SU-DHL-6 (cell line): ENCODE measurements around the gene TBC1D32.

Experiments
- H2AFZ ChIP-seq: fragments of 200-600 bp; sonication (generic); 2 replicates; pipeline ENCODE4 v1.6.1; 2014; ENCODE audit warnings: low read depth, mild to moderate bottlenecking, moderate library complexity, mixed read lengths, antibody characterized with exemption, low read length; ENCODE audit not compliant: severe bottlenecking
- H3F3A ChIP-seq: fragments of 200-600 bp; shearing (Covaris generic); 2 replicates; pipeline ENCODE4 v1.6.0; 2016; ENCODE audit warnings: antibody characterized with exemption, mild to moderate bottlenecking; ENCODE audit not compliant: insufficient read depth
- H3K27ac ChIP-seq: fragments of 200-600 bp; sonication (generic); 2 replicates; pipeline ENCODE4 v1.5.1; 2016; ENCODE audit warnings: low read depth, mild to moderate bottlenecking, low read length, moderate library complexity, mixed read lengths
- H3K27me3 ChIP-seq: fragments of 200-600 bp; sonication (generic), shearing (Covaris generic); 2 replicates; pipeline ENCODE4 v1.6.0; 2014; ENCODE audit warnings: mild to moderate bottlenecking, low read length
- H3K36me3 ChIP-seq: fragments of 200-600 bp; sonication (generic); 2 replicates; pipeline ENCODE4 v1.6.1; 2014; ENCODE audit warnings: mild to moderate bottlenecking, low read length, mixed read lengths
- H3K4me2 ChIP-seq: fragments of 300-600, 200-600 bp; shearing (Covaris generic), sonication (generic); 2 replicates; pipeline ENCODE4 v1.6.0; 2014; ENCODE audit warnings: low read length, low read depth, mild to moderate bottlenecking; ENCODE audit not compliant: poor library complexity, severe bottlenecking
- H3K4me3 ChIP-seq: fragments of 200-600 bp; sonication (generic); 2 replicates; pipeline ENCODE4 v1.5.1; 2014; ENCODE audit warnings: antibody characterized with exemption, low read length, mild to moderate bottlenecking, mixed read lengths; ENCODE audit not compliant: insufficient read depth, poor library complexity, severe bottlenecking
- H3K79me2 ChIP-seq: fragments of 200-600 bp; sonication (generic); 2 replicates; pipeline ENCODE4 v1.6.1; 2014; ENCODE audit warnings: mild to moderate bottlenecking, low read length, moderate library complexity; ENCODE audit not compliant: insufficient read depth
- H3K9ac ChIP-seq: fragments of 200-600 bp; sonication (generic); 2 replicates; pipeline ENCODE4 v1.7.0; 2014; ENCODE audit warnings: mild to moderate bottlenecking, low read length
- H3K9me2 ChIP-seq: fragments of 200-600 bp; sonication (generic); replicated peaks from 2 replicates; pipeline ENCODE4 v1.6.1; 2014; ENCODE audit warnings: low read length; ENCODE audit not compliant: insufficient read depth
- H3K9me3 ChIP-seq: fragments of 200-600 bp; sonication (generic); 2 replicates; pipeline ENCODE4 v1.6.1; 2014; ENCODE audit warnings: low read length, mixed read lengths; ENCODE audit not compliant: insufficient read depth
- H4K20me1 ChIP-seq: fragments of 200-600 bp; sonication (generic); 2 replicates; pipeline ENCODE4 v1.6.1; 2014; ENCODE audit warnings: low read depth, mild to moderate bottlenecking, antibody characterized with exemption, low read length, moderate library complexity, mixed read lengths
- CTCF ChIP-seq: fragments of 200-600 bp; sonication (generic); IDR thresholded peaks from one replicate; pipeline ENCODE4 v1.5.1; 2017; ENCODE audit warnings: antibody characterized with exemption, mild to moderate bottlenecking, low read length, moderate library complexity; ENCODE audit not compliant: insufficient read depth, poor library complexity, severe bottlenecking
- EZH2phosphoT487 ChIP-seq: fragments of 200-600 bp; sonication (generic), shearing (Covaris generic); conservative IDR thresholded peaks from 2 replicates; pipeline ENCODE4 v1.6.1; 2018; ENCODE audit warnings: mild to moderate bottlenecking, antibody characterized with exemption, low read length, moderate library complexity, mixed read lengths

The TBC1D32 gene

GRCh38 chr6:121188356-121188755 is 145.9 kb downstream of the TBC1D32 start:
- Histone ChIP-seq H4K20me1 (no peaks in the 10 kb centered on the region), H3K9me3 (no peaks in the 10 kb centered on the region), H3K4me3 (no peak overlapping the region), H3K4me2 (no peak overlapping the region), H3K9ac (no peak overlapping the region), H3K36me3 (no peaks in the 10 kb centered on the region), H3K9me2 (no peaks in the 10 kb centered on the region), H3K27ac (no peak overlapping the region), H3K79me2 (no peaks in the 10 kb centered on the region), H3F3A (no peaks in the 10 kb centered on the region), H2AFZ (no peak overlapping the region), H3K27me3 (no peaks in the 10 kb centered on the region)
- no peak for TF ChIP-seq CTCF

GRCh38 chr6:121187833-121188200 is 146.5 kb downstream of the TBC1D32 start:
- Histone ChIP-seq H3K4me3 (no peak overlapping the region), H3K27ac (no peak overlapping the region), H3K27me3 (no peaks in the 10 kb centered on the region), H2AFZ (no peak overlapping the region), H3K9me3 (no peaks in the 10 kb centered on the region), H3K79me2 (no peaks in the 10 kb centered on the region), H3K9me2 (no peaks in the 10 kb centered on the region), H3F3A (no peaks in the 10 kb centered on the region), H4K20me1 (no peaks in the 10 kb centered on the region), H3K4me2 (no peak overlapping the region), H3K36me3 (no peaks in the 10 kb centered on the region), H3K9ac (no peak overlapping the region)
- TF ChIP-seq CTCF (no peak), EZH2phosphoT487 (no peak)

GRCh38 chr6:121187200-121187832 is 147.0 kb downstream of the TBC1D32 start:
- Histone ChIP-seq H3K36me3 (no peaks in the 10 kb centered on the region), H3K27ac (no peak overlapping the region), H2AFZ (no peak overlapping the region), H3K27me3 (no peaks in the 10 kb centered on the region), H3K79me2 (no peaks in the 10 kb centered on the region), H3K4me3 (no peak overlapping the region), H3F3A (no peaks in the 10 kb centered on the region), H3K9ac (no peak overlapping the region), H3K9me3 (no peaks in the 10 kb centered on the region), H3K4me2 (no peak overlapping the region), H4K20me1 (no peaks in the 10 kb centered on the region), H3K9me2 (no peaks in the 10 kb centered on the region)
- TF ChIP-seq EZH2phosphoT487 (no peak), CTCF (no peak)
